Adrenal gland (tissue), 5 donors: ENCODE results near the gene OSGEPL1.

Source experiments
- CTCF ChIP-seq, 6 experiments: fragments of 450-650 bp in 4 of 6; fragments of 200-600 bp in 2 of 6; sonication (generic) in 1 of 6; IDR thresholded peaks; 1 replicate in 5 of 6; 2 replicates in 1 of 6; pipeline versions ENCODE4 v1.5.1 to v1.8.0; 2016 to 2021; ENCODE audit warnings: antibody characterized with exemption in 6 of 6, mild to moderate bottlenecking in 2 of 6, moderate library complexity in 1 of 6
- POLR2A ChIP-seq, 2 donors: fragments of 450-650 bp; IDR thresholded peaks; one replicate each; pipeline ENCODE4 v1.6.1; 2017; ENCODE audit warnings: antibody characterized with exemption in 2 of 2, mild to moderate bottlenecking in 2 of 2, moderate library complexity in 1 of 2
- donor health status: DM: no; HTN: no; CAD: no.

GRCh38 chr2:189799531-189799930, 36.9 kb upstream of the OSGEPL1 start:
- TF ChIP-seq CTCF (IDR thresholded peaks at IDR 0.05), result no peak
- no peak for TF ChIP-seq POLR2A (IDR thresholded peaks at IDR 0.05)
